HG03442 (cell line): ENCODE data around the gene TUT4.
A peak's percentile ranks its signal among the peaks of the same experiment; 100 is the strongest.

Experiments used
- ATAC-seq: cut with Tn5 transposase; IDR thresholded peaks from one replicate; pipeline ENCODE4 v1.9.1; 2021; ENCODE audit warnings: mild to moderate bottlenecking, moderate library complexity; ENCODE audit not compliant: unreplicated experiment

The TUT4 gene

DNA sequence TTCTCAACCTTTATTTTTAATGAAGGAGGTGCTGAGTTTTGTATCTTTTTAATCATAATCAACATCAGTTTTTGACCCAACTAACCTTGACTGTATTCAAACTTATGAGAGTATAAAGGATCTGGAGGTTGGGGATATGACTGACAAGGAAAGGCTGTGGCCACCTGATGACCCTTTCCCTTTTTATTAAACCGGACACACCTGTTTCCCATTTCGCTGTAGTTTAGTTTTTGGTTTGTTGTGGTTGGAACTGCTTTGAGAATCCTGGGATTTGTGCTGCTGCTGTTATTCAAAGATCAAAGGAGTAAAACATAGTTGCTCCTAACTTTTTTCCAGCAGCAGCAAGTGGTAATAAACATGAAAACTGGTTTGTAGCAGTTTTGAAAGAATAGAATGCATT is 136.1 kb downstream of the TUT4 start:
- ATAC-seq, result no peak

DNA sequence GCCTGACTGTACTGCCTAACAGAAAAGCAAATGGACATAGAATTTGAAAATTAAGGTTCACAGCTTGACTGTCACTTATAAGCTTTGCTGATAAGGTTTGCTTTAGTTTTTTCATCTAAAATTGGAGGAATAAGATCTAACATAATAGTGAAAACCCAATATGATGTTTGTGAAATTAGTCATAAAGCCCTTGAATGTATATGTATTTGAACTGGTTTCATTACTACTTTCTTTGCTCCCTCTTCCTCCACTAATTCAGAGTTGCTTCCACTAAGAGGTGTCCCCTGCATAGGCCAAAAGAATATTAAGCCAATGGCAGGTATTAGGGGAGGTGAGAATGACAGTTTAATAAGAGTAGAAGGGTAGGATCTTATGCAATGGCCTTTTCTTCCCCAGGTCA is 137.9 kb downstream of the TUT4 start:
- no peak for ATAC-seq

GRCh38 chr1:52413410-52413989 is 139.4 kb downstream of the TUT4 start:
- no peak for ATAC-seq

DNA sequence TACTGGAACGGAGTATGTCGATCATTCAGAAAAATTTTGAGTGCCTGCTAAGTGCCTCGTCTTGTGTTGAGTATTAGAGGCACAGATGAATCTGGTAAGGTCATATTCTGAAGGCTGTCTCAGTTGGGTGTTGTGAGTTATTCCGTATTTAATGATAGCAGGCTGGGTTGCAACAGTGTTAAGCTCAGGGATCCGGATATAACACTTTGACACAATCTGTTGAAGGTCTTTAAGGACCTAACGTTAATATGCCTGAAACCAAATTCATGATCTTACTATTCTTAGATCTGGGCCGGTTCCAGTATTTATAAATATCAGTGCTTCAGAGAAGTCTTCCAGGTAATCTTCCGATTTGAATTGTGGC is 147.9 kb downstream of the TUT4 start:
- ATAC-seq, result no peak

GRCh38 chr1:52404116-52404974 is 148.5 kb downstream of the TUT4 start, which contains the start of the genes ORC1 and PRPF38A:
TSS of gene ORC1 (minus strand) at chr1:52404423. CDS start at chr1:52402223, 2,200 bp downstream.
TSS of gene PRPF38A (plus strand) at chr1:52404602. CDS start at chr1:52404750, 148 bp downstream.
- peak; percentile 96 for ATAC-seq

GRCh38 chr1:52403566-52404115 is 149.3 kb downstream of the TUT4 start:
- peak; percentile 22 for ATAC-seq

DNA sequence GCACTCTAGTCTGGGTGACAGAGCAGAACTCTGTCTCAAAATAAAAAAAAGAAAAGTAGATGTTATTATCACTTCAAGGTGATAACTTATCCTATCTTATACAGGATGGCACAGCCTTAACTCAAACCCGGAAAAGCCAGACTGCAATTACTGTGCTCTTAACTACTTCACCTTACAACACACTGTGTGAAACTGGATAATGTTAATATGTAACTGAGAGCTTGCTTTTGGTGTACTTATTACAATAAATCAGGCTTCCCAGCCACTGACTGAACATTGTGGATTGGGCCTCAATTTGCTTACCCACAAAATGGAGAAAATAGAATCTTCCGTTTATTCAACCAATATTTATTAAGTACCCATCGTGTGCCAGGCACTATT is 150.0 kb downstream of the TUT4 start:
- ATAC-seq, result no peak

DNA sequence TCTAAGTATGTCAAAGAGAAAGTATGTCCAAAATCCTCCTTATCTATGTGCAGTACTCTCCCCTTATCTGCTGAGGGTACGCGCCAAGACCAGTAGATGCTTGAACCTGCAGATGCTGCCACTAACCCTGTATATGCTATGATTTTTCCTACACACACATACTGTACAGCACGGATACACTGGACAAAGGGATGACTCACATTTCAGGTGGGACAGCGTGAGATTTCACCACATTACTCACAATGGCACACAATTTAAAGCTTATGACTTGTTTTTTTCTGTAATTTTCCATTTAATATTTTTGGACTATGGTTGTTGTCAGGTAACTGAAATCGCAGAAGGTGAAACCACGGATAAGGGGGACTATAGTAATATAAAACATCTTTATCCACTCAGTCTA is 152.8 kb downstream of the TUT4 start:
- no peak for ATAC-seq

DNA sequence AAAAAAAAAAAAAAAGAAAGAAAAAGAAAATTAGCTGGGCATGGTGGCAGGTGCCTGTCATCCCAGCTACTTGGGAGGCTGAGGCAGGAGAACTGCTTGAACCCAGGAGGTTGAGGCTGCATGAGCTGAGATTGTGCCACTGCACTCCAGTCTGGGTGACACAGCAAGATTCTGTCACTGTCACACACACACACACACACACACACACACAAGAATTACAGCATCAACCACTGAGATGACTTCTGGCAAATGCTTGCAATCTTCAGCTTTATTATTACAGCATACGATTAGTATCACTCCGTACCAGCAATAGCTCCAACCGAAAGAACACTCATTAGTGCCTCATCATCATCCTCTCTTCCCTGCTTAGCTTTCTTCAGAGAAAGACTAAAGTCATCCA is 153.3 kb downstream of the TUT4 start:
- no peak for ATAC-seq

DNA sequence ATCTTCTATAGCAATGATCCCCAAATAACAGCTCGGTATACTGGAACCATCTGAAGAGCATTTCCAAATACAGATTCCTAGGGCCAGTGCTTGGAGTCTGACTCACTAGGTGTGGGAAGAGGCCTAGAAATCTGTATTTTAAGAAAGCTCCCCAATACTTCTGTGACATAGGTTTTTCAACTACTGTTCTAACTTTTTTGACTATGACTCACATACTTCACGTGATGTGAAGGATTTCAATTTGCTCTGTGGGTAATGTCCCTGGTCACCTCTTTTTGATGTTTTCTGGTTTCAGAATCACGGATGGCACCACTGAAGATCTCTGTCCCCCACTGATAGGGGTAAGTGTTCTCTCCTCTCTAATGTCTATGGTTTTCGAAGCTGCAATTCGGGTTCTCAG is 159.7 kb downstream of the TUT4 start:
- no peak for ATAC-seq

- ATAC-seq, result no peak
Observed at GRCh38 chr1:52386458-52386857, 166.4 kb downstream of the TUT4 start.

DNA sequence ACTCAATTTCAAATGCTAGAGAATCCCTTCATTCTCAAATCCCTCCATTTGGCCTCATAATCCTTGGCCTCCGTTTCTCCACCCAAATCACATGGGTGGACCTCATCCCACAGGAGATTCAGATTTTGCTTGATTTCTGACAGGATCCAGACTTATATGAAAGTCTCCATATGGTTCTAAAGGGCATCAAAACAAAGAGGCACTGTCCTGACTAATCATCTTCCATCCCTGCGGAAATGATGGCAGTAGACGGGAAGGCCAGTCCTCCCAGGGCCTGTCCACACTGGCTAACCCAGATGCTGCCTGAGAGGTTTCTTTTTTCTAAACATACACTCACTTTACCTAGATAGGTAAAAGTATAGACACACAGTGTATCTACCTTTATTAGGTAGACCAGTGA is 167.5 kb downstream of the TUT4 start:
- ATAC-seq, result no peak
